H1 (cell line): Measurements from ENCODE around the gene NMT1.

Experiments
- BRCA1 ChIP-seq: IDR thresholded peaks from 2 replicates; pipeline ENCODE4 v1.6.1; 2012; ENCODE audit warnings: low read depth, low read length, improper control_type of control experiment
- CHD1 ChIP-seq: IDR thresholded peaks from 2 replicates; pipeline ENCODE4 v1.6.1; 2012; ENCODE audit warnings: low read depth, low read length, improper control_type of control experiment
- MAFK ChIP-seq: IDR thresholded peaks from 2 replicates; pipeline ENCODE4 v1.6.1; 2012; ENCODE audit warnings: low read depth, mild to moderate bottlenecking, improper control_type of control experiment, low read length
- POLR2AphosphoS5 ChIP-seq: IDR thresholded peaks from 2 replicates; pipeline ENCODE4 v1.6.1; 2011; ENCODE audit warnings: low read depth, low read length
- RBBP5 ChIP-seq: IDR thresholded peaks from 2 replicates; pipeline ENCODE4 v1.7.1; 2012; ENCODE audit warnings: low read depth, mild to moderate bottlenecking, inconsistent platforms, low read length, moderate library complexity, borderline replicate concordance
- SIN3A ChIP-seq, 2 experiments: IDR thresholded peaks in 1 of 2; conservative IDR thresholded peaks in 1 of 2; 2 replicates each; pipeline ENCODE4 v1.6.1; 2011 to 2012; ENCODE audit warnings: low read length in 2 of 2, improper control_type of control experiment in 1 of 2, low read depth in 1 of 2, mild to moderate bottlenecking in 1 of 2
- TF ChIP-seq, protein P1 (sequence below), 3 experiments: IDR thresholded peaks; 1 replicate in 2 of 3; 2 replicates in 1 of 3; pipeline versions ENCODE4 v1.5.1 to v1.6.1; 2011; ENCODE audit warnings: low read length in 3 of 3, mild to moderate bottlenecking in 3 of 3, inconsistent platforms in 2 of 3, low read depth in 1 of 3, moderate library complexity in 1 of 3; ENCODE audit not compliant: insufficient read depth in 1 of 3; ENCODE audit errors: control extremely low read depth in 1 of 3

DNA sequence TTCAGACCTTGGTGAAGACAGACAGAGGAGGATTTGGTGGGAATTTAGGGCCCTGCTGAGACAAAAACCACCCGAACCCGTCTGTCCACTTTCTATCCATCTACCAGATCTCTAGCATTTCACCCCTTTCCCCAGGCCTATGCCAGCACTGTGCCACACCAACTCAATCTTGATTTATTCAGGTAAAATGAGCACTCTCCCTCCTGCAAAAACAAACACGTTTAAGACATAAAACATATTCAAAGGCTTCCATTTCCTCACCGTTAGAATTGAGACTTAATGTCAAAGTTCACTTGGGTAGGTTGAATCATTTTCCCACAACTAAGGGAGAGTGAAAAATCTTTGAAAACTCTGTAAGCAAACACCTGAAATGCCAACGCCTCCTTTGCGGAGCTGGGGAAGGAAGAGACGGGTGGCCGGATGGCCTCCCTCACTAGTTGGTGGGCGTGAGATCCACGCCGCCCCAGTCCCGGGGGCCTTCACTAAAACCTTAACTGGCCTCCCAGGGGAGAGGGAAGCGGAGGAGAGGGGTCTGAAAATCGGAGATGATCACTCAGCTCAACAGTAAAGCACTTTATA, 10.5 kb upstream of the NMT1 start:
- TF ChIP-seq, protein P1, sequence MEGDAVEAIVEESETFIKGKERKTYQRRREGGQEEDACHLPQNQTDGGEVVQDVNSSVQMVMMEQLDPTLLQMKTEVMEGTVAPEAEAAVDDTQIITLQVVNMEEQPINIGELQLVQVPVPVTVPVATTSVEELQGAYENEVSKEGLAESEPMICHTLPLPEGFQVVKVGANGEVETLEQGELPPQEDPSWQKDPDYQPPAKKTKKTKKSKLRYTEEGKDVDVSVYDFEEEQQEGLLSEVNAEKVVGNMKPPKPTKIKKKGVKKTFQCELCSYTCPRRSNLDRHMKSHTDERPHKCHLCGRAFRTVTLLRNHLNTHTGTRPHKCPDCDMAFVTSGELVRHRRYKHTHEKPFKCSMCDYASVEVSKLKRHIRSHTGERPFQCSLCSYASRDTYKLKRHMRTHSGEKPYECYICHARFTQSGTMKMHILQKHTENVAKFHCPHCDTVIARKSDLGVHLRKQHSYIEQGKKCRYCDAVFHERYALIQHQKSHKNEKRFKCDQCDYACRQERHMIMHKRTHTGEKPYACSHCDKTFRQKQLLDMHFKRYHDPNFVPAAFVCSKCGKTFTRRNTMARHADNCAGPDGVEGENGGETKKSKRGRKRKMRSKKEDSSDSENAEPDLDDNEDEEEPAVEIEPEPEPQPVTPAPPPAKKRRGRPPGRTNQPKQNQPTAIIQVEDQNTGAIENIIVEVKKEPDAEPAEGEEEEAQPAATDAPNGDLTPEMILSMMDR (IDR thresholded peaks at IDR 0.05; ENCODE audit: control extremely low read depth in 1 of 3, insufficient read depth in 1 of 3, low read depth in 1 of 3, low read length in 3 of 3), result no peak
- TF ChIP-seq RBBP5 (no peak), SIN3A (conservative IDR thresholded peaks at IDR 0.05 in 1 of 2, IDR thresholded peaks at IDR 0.05 in 1 of 2; ENCODE audit: low read depth in 1 of 2, low read length in 2 of 2) (no peak), MAFK (no peak), CHD1 (no peak), POLR2AphosphoS5 (no peak), BRCA1 (no peak)
